SH-SY5Y (cell line): ENCODE results near the gene RAD9A.

Experiments used
- GATA2 ChIP-seq: IDR thresholded peaks from 2 replicates; pipeline ENCODE4 v1.6.1; 2011; ENCODE audit warnings: mild to moderate bottlenecking, low read depth, low read length
- GATA3 ChIP-seq: IDR thresholded peaks from 2 replicates; pipeline ENCODE4 v1.6.1; 2011; ENCODE audit warnings: low read depth, mild to moderate bottlenecking, low read length, moderate library complexity

GRCh38 chr11:67370351-67371076 lies 21.3 kb upstream of the RAD9A start:
- TF ChIP-seq GATA3 (no peak), GATA2 (no peak)
